Stimulated activated CD8-positive, alpha-beta memory T cell treated with anti-CD3 and anti-CD28 coated beads, Interleukin-7, amount 100 ng/mL, for 24 hours (primary cell): Measurements from ENCODE around the gene ACYP2.

Source experiments
- DNase-seq: peaks from one replicate; pipeline ENCODE4 v3.0.0-alpha.2; 2020; ENCODE audit warnings: low read depth

Gene ACYP2

DNA sequence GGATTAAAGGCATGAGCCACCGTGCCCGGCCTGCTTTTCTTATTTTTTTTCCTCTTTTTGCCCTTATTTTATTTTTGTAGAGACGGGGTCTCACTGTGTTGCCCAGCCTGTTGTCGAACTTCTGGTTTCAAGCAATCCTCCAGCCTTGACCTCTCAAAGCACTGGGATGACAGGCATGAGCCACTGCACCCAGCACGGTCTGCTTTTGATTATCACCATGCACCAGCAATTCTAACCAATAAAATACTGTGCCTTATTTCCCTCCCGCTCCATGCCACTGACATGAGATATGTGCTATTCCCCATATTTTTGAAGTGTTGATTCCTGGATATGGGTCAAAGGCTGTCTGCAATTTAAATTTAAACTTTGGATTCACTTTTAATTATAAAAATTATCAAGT is 42.9 kb downstream of the ACYP2 start:
- no peak for DNase-seq

DNA sequence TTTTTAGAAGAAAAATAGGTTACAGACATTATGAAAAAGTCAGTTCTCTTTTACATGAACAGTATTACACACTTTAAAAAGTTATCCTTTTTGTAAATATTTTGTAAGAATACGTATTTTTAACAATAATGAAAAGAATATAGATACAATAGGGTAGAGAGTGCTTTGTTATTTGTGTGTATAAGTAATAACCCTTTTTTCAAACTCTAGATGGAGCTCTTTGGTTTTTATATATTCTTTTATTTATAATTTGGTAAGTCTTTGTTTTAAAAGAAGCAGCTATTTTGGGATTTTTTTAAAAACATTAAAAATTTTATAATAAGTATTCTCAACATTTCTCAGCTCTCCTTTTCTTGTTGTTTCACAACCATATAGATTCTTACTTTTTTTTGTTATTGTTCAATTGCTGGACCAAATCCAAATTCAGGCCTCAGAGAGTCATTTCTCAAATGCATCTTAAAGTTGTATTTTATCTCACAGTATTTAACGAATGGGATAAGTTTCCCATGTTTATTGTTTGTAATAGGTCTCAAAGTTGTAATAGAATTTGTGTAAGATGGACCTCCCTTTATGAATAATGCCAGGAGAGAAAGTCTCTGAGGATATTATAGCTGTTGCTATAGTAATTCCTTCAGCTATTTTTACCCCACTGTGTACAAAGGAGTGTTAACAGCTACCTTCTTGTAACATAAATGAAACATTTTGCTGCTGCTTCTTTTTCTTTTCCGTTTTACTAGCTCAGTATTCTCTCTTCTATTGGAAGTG is 46.4 kb downstream of the ACYP2 start:
- no peak for DNase-seq

DNA sequence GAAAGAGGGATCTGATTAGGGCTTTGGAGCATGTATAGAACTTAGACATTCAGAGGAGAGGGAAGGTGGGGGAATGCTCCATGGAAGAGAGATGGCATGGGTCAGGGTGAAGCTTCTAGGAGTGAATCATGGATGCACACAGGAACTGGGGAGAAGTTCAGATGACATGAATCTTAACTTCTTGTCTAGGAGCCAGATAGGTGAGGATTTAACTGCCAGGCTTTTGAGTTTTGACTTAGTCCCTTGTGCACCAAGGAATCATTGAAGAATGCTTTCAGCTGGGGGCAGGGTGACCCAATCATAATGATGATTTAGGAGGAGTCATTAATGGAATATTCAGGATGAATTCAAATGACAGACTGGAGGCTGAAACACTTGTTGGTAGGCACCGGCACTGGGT is 48.7 kb downstream of the ACYP2 start:
- DNase-seq: no peak

DNA sequence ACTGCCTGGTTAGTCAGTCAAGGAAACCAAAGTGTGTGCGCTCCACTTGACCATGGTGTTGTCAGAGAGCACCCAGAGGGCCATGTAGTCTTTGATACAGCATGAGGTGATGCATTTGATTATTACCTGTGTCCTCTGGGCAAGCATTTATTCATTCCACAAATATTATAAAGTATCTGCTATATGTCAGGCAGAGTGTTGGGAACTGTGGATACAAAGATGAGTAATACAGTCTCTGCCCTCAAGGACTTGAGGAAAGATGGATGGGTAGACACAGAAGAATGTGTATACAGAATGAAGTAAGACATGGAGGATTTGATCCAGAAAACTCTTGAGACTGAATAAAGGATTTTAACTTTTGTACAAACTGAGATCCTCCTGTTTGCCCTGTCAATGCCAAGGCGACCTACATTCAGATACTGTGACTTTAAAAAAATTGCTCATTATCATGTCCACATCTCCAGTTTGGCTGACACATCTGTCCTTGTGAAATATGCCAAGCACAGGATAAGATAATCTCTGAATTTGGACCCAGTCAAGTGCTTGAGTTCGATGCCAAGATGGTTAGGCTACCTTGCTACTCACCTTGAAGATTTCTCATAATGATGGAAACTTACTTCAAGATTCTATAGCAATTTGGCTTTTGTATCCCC is 50.8 kb downstream of the ACYP2 start:
- DNase-seq: no peak

DNA sequence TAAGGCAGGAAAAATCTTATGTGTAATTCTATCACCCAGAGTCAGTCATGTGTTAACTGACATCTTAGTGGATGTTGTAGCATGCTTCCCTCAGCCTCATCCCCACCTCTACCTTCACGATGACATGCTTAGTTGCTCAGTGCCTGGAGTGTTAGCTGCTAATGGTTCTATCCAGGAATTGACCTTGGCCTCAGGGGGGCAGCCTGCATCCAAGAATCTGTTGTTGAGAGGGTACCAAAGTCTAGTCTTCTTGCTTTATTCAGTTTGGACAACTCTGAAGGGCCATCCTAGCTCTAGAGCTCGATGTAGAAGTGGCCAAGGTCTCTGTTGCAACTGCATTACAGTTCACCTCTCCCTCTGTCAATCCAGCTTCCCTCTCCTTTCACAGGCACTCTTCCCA is 61.2 kb downstream of the ACYP2 start:
- DNase-seq: no peak

DNA sequence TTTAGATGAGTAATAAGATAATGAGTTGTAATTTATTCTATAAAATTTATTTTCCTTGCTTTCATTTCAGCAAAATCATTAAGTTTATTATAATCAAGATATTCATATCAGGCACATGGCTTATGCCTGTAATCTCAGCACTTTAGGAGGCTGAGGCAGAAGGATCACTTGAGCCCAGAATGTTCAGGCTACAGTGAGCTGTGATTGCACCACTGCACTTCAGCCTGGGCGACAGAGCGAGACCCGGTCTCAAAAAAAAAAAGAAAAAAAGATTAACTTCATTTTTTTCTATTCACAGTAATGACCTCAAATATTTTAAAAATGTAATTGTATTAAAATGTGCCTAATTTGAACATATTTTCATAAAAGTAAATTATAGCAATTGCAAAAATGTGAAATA is 67.9 kb downstream of the ACYP2 start:
- no peak for DNase-seq

DNA sequence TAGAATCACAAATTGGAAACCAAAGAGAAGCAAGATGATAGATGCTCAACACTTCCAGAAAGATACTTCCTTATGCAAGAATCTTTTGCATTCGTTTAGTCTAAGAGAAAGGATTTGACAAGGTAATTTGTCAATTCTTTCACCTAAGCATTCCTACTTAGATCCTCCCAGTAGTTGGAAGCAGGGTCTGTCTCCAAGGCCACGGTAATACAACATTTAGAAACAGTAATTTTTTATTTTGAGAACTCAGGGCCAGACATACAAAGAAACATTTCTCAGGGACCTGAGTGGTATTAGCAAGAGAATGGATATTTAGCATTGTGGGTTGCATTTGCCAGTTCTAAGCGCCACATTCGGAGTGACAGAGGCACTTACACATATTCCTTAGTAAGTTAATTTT is 68.6 kb downstream of the ACYP2 start:
- DNase-seq: no peak

DNA sequence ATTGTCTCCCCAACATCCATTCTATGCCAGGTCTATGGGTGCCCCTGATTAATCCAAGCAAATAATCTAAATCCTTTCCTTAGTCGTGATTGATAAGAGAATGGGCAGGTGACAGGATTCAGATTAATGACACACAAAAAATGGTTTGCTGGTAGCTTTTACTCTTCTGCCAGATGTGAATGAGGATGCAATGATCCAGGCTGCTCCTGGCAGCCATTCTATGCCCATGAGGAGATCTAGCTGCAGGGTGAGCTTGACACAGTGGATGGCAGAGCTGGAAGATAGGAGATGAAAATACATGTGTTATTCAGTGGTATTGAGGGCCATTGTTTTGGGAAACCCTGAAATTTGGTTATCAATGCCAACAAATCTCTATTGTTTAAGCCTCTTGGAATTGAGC is 69.7 kb downstream of the ACYP2 start:
- no peak for DNase-seq

DNA sequence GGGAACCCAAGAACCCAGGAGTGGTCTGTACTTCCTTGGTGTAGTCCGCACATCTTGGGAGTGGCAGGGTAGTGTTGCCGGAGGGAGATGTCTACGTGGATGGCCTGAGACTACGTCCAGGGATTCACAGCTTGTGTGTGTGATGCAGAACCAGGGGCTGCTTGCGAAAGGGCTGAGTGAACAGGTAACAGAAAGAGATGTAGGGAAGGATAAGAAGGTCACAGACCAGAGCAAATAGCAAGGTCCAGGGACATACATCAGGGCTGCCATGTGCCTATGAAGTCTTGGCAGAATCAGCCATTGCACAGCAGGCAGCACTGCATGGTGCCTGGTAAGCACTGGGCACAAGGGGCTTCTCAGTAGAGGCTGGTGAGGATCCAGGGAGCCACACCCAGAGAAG is 71.9 kb downstream of the ACYP2 start:
- no peak for DNase-seq

DNA sequence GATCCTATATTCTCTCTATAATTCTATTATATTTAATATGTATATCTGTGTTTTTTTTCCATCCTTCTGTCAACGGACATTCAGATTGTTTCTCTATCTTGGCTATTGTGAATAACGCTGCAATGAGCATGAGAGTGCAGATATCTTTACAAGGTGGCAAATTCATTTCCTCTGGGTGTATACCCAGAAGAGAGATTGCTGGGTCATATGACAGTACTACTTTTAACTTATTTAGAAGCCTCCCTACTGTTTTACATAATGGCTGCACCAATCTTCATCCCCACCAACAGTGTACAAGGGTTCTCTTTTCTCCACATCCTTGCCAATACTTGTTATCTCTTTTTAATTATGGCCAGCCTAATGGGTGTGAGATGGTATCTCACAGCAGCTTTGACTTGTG is 74.1 kb downstream of the ACYP2 start:
- DNase-seq: no peak

DNA sequence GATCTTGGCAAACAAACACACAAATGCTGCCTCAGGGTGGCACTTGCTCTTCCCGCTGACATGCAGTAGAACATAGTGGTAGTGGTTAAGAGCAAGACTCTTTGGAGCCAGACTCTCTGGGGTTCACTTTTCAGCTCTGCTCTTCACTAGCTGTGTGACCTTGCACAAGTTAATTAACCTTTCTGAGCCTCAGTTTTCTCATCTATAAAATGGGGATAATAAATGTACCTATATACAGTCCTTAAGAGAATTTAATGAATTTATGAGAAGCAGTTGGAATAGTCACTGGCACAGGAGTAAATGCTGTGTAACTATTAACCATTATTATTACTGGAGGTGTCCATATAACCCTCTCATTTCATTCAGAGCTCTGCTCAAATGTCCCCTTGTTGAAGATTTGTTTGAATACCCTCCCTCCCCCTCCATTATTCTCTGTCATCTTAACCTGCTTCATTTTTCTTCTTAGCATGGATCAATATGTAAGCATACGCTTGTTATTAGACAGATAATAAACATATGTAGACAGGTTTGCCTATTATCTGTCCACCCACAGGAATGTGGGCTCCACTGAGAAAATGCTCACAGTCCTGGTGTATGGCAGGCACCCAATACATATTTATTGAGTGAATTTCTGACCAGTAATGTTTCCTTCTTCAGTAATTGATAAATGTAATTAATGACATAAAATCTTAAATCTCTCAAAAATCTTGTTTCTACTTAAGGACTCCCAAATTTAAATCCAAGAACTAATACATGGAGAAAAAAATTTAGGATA is 76.1 kb downstream of the ACYP2 start:
- DNase-seq: no peak

DNA sequence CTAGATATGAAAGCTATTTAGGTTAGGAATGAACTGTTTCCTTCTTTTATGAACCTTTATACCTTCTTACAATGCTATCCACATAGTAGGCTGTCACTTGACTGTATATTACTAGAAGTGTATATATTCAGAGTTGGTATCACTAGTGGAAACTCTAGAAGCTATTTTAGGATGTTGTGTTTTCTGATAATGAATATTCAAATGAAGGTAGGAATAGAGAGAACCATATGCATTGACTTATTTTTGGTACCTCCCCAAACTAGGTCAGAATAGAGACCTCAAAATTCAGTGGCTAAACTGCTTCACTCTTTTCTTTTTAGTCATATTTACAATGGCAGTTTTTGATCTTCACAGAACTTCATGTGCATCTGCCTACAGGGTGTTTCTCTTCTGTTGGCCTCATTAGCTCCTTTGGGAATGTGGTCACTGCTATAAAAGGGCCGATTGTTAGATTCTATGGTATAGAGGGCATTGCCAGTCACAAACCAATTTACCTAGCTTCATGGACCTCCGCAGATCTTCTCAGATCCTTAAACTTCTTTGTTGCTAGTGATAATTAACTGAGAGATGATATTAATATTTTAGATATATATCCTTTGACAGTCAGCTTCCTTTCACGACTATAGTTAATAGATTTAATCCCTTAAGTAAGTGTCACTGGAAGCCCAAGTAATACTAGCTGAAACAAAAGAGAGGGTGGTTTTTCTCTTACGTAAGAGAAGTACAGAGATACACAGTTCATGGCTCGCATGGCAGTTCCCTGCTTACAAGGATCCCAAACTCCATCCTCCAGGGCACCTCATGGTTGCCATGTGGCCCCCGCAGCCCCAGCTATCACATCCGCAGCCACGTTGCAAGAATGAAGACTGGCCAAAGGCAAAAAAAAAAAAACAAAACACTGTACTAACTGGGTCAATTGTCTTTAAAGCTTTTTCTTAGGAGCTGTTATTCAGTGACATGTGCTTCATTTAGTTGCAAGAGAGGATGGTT is 79.6 kb downstream of the ACYP2 start:
- DNase-seq: no peak

DNA sequence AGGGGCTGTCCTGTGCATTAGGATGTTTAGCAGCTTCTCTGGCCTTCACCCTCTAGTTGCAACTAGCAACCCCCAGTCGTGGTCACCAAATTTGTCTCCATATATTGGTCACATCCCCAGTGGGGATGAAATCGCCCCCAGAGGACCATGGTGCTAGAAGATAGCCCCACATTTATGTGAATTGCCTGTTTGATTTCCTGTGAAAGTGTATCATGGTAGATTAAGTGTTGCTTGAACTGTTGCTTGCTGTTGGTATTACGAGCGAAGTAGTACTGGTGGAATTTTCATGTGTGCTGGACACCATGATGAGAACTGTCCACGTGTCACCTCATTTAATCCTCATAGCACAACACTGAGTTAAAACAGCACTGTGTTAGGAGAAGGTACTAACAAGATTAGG is 81.2 kb downstream of the ACYP2 start:
- DNase-seq: no peak

DNA sequence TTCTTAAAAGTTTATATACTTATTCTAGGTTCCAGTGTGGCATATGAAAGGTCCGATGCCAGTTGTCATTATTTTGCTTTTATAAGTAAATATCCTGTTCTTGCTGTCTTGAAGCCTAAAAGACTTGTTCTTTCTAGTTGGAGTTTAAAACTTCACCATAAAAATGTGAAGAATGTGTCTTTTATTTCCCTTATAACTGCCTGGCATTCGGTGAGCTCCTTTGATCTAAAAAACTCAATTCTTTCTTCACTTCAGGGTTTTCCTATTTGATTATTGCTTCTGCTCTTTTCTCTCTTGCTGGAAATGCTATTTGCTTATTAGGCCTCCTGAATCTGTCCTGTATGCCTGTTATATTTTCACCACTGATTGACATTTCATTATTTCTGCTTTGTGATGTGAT is 89.1 kb downstream of the ACYP2 start:
- no peak for DNase-seq

DNA sequence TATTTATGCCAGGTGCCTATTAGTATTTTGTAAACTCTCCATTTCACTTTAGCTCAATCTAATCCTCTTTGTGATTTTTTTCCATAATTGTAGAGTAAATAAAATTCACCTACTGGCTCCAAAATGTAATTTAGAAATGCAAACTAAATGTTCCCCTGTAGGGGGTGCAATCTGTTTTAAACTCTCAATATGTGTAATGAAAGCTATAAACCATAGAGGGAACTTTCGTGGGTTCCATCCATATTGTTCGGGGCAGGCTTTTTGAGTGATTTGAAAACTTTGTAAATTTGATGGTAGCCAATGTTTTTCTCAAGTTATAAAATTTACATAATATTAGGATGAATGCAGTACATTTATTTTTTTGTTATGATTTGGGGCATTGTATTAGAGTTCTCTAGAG is 91.2 kb downstream of the ACYP2 start:
- DNase-seq: no peak

DNA sequence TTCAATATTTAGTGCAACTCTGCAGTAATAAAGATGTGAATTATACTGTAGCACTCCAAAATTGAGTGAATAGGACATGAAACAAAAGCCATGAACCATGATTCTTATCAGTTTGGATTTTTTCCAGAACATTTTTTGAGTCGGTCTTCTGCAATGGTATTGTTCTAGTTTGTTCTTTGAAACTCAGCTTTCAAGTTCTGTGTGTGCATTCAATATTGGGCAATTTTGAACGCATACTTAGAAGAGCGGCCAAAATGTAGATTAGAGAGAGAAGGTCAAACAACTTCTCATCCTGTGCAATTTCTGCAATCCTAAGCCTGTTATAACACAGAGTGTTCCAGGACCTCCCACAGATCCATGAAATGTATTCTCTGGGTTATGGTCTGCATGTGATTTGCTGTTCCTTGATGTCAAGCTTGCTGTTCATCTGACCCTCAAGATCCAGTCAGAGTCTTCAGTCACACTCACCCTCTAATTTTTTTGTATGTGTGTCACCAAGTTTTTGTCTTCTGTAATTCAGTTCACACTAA is 92.3 kb downstream of the ACYP2 start:
- DNase-seq: no peak

DNA sequence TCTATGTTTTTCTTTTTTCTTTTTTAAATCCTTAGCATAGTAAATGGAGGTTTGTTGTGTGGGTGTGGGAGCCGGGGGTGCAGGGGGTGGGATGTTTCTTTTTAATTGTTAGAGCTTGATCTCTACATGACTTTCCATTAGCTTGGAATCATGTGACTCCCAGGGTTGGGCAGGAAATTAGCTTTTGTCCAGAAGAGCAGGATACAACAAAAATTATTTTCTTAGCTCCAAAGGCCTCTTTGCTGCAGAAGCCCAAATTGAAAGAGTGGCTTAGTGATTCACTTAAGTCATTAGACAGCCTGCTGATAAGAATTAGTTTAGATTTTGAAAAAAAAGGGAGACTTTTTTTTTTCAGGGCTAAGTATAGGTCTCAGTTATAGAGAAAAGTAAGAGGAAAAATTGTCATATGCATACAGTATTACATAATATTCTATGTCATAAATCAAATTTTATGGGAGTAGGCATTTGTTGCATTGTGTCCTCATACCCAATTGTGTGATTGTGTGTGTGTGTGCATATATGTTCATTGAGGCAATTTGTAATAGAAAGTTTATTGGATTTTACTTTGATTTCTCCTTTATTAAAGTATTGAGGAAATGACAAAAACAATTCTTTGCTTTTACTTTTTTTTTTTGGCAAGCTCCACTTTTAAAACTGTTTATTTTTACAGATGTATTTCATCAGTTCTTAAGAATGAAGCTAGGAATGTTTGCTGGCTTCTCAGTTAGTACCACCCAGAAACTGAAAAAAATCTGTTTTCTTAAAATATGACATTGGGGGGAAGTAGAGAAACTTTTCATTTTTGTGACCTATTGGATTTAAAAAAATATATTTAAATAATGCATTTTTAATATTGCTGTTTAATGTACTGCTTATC is 93.2 kb downstream of the ACYP2 start:
- DNase-seq: no peak

DNA sequence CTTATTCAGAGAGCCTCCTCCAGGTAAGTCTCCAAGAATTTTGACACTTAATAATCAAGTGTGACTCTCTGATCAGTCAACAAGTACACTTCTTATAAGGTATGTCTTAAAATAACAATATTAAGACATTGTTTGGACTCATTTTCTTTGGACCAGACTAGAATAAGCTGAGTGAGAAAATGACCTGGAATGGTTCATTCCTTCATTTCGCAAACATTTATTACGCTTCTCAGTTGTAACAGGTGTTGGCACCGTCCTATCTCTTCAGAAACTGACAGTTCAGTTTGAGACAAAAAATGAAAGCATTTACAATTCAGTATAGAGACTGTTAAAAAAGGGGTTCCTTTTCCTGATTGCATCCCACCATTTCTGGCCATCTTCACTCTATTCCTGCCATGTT is 94.0 kb downstream of the ACYP2 start:
- DNase-seq: no peak

DNA sequence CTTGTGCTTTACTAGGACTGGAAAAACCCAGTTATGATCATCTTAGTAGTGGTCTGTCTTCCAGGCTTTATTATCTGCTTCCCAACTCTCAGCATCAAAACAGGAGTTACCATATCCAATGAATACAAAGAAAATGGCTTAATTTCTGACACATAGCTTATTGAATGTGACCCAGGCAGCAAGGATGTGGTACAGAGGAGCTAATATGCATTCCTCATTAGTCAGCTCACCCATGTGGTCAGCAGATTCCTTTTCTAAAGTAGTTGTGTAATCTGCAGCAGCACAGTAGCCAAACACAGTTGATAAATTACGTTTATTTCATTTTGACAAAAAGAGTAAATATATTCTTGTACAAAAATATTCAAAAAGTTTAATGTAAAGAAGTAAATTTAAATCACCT is 97.0 kb downstream of the ACYP2 start:
- DNase-seq: no peak

DNA sequence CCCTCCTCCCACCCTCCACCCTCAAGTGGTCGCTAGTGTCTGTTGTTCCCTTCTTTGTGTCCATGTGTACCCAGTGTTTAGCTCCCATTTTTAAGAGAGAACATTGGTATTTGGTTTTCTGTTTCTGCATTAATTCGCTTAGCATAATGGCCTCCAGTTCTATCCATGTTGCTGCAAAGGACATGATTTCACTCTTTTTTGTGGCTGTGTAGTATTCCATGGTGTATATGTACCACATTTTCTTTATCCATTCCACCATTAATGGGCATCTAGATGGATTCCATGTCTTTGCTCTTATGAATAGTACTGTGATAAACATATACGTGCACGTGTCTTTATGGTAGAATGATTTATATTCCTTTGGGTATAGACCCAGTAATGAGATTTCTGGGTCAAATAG is 97.7 kb downstream of the ACYP2 start:
- DNase-seq: no peak

DNA sequence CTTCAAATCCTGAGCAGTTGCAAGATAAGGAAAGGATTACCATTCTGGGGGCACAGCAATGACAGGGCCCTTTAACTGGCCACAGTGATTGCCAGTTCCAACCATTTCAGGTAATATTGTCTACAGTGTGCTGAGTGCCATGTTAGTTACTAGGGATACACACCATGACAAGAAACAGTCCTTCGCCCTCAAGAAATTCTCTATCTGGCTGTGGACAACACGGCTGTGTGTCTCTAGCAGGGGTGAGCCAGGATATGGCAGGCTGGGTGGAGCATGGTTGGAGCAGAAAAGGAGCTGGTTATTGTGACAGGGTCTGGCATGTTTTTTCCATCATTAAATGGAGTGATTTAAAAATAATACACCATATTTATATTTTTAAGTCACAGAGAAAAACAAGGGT is 109.6 kb downstream of the ACYP2 start:
- DNase-seq: no peak
